Inflammatory macrophage (primary cell): ENCODE measurements around the gene FMNL2.
"Not testable (repeated sequence)": the region's sequence is repeated elsewhere in the genome, so short reads cannot be mapped to it uniquely, and the experiment has no call there.

Source experiments
- DNase-seq, 2 donors: peaks; one replicate each; pipeline ENCODE4 v3.0.0-alpha.2; 2020 to 2022

Gene FMNL2

GRCh38 chr2:152473151-152473857 lies 138.3 kb downstream of the FMNL2 start:
- DNase-seq, result no peak

GRCh38 chr2:152474523-152474922 lies 139.5 kb downstream of the FMNL2 start:
- DNase-seq, result not testable (repeated sequence)

GRCh38 chr2:152475982-152476381 lies 141.0 kb downstream of the FMNL2 start:
- no peak for DNase-seq

- DNase-seq, result no peak
Observed at GRCh38 chr2:152477347-152478092, 142.5 kb downstream of the FMNL2 start.

- no peak for DNase-seq
Observed at GRCh38 chr2:152479282-152479681, 144.3 kb downstream of the FMNL2 start.

GRCh38 chr2:152480821-152481399 lies 145.9 kb downstream of the FMNL2 start:
- no peak for DNase-seq

- DNase-seq, result no peak
Observed at GRCh38 chr2:152481881-152482583, 147.1 kb downstream of the FMNL2 start.

- no peak for DNase-seq
Observed at GRCh38 chr2:152483276-152484063, 148.5 kb downstream of the FMNL2 start.

GRCh38 chr2:152485954-152486736 lies 151.2 kb downstream of the FMNL2 start:
- DNase-seq, result peak; percentile 77 to 84

GRCh38 chr2:152486737-152487400 lies 151.9 kb downstream of the FMNL2 start:
- peak in 1 of 2 donors; percentile 21 for DNase-seq

GRCh38 chr2:152488075-152488474 lies 153.1 kb downstream of the FMNL2 start:
- peak; percentile 65 to 74 for DNase-seq

GRCh38 chr2:152489364-152489763 lies 154.4 kb downstream of the FMNL2 start:
- no peak for DNase-seq

- no peak for DNase-seq
Observed at GRCh38 chr2:152490686-152491455, 155.9 kb downstream of the FMNL2 start.

GRCh38 chr2:152492131-152492530 lies 157.2 kb downstream of the FMNL2 start:
- DNase-seq, result peak in 1 of 2 donors; percentile 30

GRCh38 chr2:152492911-152493310 lies 157.9 kb downstream of the FMNL2 start:
- DNase-seq, result no peak

GRCh38 chr2:152493417-152493816 lies 158.4 kb downstream of the FMNL2 start:
- DNase-seq, result peak; percentile 25 to 36

- DNase-seq, result no peak
Observed at GRCh38 chr2:152493945-152494528, 159.1 kb downstream of the FMNL2 start.

GRCh38 chr2:152496371-152496770 lies 161.4 kb downstream of the FMNL2 start:
- DNase-seq, result no peak

GRCh38 chr2:152497481-152498052 lies 162.6 kb downstream of the FMNL2 start:
- DNase-seq, result peak; percentile 39 to 67
